Measurements from ENCODE around the gene BDH1.

The BDH1 gene

DNA sequence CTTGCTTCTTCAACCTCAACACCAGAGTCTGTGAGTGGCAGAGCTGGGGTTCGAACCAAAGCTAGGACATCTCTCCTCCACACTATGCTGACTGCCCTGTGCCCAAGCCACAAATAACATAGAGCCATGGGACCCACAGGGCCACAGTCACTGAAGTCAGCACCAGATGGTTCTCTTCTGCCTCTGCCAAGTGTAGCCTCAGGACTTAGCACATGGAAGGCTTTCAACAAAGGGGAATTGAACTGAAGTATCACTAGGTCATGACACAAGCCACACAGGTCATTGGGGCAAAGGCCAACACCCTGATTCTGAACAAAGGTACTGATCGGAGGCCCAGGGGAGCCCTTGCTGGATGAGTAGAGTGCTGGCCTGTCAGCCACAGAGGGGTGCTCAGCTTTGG is 83.6 kb downstream of the BDH1 start:
- DNase-seq (ENCODE audit: low spot score in 2 of 2) = no peak
- no peak for ATAC-seq (ENCODE audit: low read depth)
- H3K27me3 Mint-ChIP-seq = peaks cover 23% of the 10 kb centered on the region
- H3K36me3 Mint-ChIP-seq = peaks cover 1% of the 10 kb centered on the region
- H3K27ac Mint-ChIP-seq = no peak overlapping the region
- H3K4me1 Mint-ChIP-seq = no peaks in the 10 kb centered on the region
- no peak overlapping the region for H3K4me3 Mint-ChIP-seq
- no peaks in the 10 kb centered on the region for H3K9me3 Mint-ChIP-seq

DNA sequence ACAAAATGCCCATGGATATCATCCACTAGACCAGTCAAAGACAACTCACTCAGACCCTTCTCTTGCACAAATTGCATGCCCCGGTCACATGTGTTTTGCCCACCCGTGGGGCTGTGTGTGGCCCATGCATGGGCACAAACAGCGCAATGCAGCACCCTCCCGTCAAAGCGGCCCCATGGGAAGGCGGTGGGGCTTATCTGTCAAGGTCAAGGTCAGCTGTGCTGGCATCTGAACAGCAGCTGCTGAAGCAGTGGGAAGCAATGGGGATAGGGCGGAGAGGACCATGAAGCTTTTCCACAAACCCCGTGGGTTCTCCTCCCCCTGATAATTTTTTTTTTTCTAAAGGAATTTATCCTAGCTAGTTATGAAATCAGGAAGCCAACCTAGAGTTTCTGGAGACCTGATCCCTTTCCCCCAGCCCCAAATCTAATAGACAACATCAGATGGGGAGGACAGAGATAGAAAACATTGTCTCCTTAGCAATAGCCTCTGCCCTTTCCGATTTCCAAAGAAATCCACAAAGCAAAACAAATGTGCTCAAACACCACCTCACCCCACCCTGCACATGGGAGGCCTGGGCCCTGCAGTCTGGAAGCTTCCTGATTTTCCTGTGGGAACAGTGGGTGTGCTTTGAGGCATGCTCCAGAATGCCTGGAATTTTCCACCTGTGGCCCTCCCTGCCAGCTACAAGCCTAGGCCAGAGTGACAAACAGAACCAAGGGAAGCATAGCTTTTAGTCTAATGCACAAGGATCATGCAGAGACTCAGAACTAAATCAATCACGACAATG is 84.4 kb downstream of the BDH1 start:
- H3K27me3 Mint-ChIP-seq = peaks cover 21% of the 10 kb centered on the region
- no peak overlapping the region for H3K27ac Mint-ChIP-seq
- H3K4me3 Mint-ChIP-seq = no peak overlapping the region
- H3K4me1 Mint-ChIP-seq = no peaks in the 10 kb centered on the region
- no peak for DNase-seq (ENCODE audit: low spot score in 2 of 2)
- no peaks in the 10 kb centered on the region for H3K9me3 Mint-ChIP-seq
- H3K36me3 Mint-ChIP-seq = peaks cover 1% of the 10 kb centered on the region
- ATAC-seq (ENCODE audit: low read depth) = no peak

DNA sequence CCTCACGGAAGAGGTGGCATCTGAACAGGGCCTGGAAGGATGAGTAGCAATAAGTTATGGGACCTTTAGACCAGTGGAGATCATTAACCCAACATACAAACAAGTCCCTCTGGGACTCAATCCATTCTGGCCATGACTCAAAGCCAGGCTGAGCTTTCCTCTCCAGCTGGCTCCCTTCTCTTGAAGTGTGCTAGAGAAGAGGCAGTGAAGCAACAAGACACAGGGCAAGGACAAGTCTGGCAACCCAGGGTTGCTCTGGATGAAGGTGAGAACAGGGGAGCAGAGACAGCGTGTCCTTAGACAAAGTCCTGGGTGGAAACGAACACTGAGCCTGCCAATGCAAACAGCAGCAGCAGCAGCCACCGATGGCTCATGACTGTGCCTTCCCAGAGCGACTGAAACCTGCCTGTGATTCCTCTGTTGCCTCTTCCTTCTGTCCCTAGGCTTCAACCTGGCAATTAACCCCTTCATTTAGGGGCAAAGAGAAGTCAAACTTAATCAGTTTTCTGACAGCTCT is 86.8 kb downstream of the BDH1 start:
- DNase-seq (ENCODE audit: low spot score in 2 of 2) (no peak), ATAC-seq (ENCODE audit: low read depth) (no peak)
- H3K4me3 Mint-ChIP-seq = no peak overlapping the region
- H3K27me3 Mint-ChIP-seq = peaks cover 16% of the 10 kb centered on the region
- H3K36me3 Mint-ChIP-seq = no peaks in the 10 kb centered on the region
- no peaks in the 10 kb centered on the region for H3K9me3 Mint-ChIP-seq
- no peaks in the 10 kb centered on the region for H3K4me1 Mint-ChIP-seq
- no peak overlapping the region for H3K27ac Mint-ChIP-seq

DNA sequence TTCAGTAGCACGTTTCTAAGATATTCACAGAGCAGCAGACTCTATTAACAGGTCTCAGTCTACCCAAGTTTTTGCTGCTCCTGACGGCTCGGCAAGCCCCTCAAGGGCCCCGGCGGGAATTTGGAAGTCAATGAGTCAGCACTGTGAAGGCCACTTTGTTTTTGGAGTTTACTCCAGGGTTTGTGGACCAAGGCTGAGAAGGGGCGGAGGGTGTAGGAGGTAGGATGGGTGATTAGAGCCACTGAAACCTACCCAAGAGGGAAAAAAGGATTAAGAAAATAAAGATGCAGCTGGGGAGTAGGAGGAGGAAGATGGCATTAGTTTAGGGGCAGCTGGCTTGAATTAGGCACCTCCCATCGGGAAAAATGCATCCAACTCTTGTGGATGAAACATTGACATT is 87.6 kb downstream of the BDH1 start:
- H3K27me3 Mint-ChIP-seq = peaks cover 16% of the 10 kb centered on the region
- DNase-seq (ENCODE audit: low spot score in 2 of 2) (no peak), ATAC-seq (ENCODE audit: low read depth) (no peak)
- H3K36me3 Mint-ChIP-seq = no peaks in the 10 kb centered on the region
- H3K4me3 Mint-ChIP-seq = no peak overlapping the region
- H3K27ac Mint-ChIP-seq = no peak overlapping the region
- H3K4me1 Mint-ChIP-seq = no peaks in the 10 kb centered on the region
- no peaks in the 10 kb centered on the region for H3K9me3 Mint-ChIP-seq

DNA sequence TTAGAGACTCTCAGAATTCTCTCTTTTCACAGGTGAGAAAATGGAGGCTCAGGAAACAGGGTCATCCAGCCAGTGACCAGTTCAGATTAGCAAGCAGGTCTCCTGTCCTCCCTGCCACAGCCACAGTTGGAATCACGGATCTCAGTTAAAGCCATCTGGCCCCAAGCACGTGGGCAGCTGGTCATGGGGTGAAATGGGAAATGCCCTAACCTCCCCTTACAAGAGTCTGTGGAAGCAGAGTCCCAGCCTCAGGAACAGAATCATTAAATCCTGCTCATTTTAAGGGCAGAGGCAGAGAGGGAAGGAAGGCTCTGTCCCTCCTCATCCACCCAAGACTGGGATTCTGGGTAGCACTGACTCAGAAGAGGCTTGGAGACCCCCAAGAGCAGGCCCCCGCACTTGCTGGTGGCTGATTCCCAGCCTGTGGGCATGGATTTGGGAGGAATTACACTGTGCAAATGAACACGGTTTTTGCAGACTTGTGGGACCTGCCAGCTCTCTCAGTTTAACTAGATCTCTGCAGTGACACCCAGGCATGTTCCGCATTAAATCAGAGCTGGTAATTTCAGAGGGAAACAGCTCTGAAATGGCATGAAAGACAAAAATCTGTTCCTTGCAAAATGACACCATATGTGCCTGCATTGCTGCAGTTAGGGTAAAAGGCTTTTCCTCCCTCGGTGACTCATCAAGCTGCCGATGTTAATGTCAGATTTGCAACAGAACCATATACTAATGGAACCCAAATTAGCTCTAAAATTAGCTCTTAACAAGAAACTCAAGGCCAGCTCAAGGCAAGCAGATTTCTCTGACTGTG is 89.0 kb downstream of the BDH1 start:
- no peak overlapping the region for H3K27ac Mint-ChIP-seq
- peaks cover 12% of the 10 kb centered on the region for H3K27me3 Mint-ChIP-seq
- H3K9me3 Mint-ChIP-seq = no peaks in the 10 kb centered on the region
- no peak overlapping the region for H3K4me3 Mint-ChIP-seq
- no peaks in the 10 kb centered on the region for H3K4me1 Mint-ChIP-seq
- H3K36me3 Mint-ChIP-seq = no peaks in the 10 kb centered on the region
- no peak for DNase-seq (ENCODE audit: low spot score in 2 of 2)
- ATAC-seq (ENCODE audit: low read depth) = no peak

DNA sequence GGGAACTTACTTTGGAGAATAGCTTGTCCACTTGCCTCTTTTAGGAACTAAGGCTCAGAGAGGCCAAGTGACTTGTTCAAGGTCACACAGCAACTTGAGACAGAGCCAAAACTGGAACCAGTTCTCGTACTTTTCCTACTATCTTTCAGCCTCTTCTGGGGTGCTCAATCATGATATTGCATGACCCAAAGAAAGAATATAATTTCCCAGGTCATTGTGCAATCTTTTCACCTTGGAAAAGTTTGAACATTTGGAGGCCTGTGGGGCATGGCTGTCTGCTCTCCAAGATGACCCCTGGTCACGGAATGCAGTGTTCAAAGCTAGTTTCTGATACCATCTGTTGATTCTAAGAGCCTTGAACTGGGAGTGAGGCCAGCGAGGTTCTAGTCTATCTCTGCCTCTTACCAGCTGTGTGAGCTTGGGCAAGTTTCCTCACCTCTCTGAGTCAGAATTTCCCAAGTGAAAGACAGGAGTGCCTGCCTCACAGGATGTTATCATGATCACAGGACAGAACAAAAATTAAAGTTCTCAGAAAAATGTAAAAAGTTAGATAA is 89.7 kb downstream of the BDH1 start:
- Mint-ChIP-seq H3K36me3 (no peaks in the 10 kb centered on the region), H3K4me1 (no peaks in the 10 kb centered on the region), H3K27me3 (peaks cover 12% of the 10 kb centered on the region), H3K9me3 (no peaks in the 10 kb centered on the region), H3K4me3 (no peak overlapping the region), H3K27ac (no peak overlapping the region)
- no peak for DNase-seq (ENCODE audit: low spot score in 2 of 2)
- ATAC-seq (ENCODE audit: low read depth) = no peak

DNA sequence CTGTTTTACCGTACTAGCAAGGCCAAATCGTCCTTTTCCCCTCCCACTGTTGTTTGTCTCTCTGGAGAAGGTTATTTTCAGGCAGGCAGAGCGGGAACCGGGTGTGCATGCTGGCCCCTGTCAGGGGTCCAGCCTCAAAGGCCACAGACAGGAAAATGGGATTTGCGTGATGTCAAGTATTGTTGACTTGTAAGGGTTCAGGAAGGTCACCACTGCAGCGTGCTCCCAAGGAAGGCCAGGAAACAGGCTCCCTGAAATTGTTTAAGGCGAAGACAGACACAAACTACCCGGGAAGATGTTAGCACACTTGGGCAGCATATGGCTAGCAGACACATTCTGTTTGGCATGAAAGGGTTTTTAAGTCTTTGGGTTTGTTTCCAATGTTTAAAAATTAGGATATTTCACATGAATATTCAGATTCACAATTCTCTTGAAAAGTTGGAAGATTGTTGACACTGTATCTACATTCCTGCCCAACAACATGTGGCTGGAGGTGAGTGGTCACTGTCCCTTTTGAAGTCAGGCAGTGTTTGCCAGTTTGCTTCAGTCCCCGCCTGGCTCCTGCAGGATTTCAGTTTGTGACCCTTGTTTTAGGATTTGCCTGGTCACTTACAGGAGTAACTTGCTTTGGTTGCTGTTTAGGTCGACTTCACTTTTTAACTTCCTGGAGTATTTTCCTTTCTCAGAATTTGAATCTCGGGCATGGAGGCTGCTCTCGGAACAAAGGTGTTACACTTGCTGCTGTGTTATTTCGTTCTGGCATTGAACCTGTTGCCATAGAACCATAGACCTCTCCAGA is 90.4 kb downstream of the BDH1 start:
- Mint-ChIP-seq H3K27ac (no peak overlapping the region), H3K4me1 (no peaks in the 10 kb centered on the region), H3K36me3 (no peaks in the 10 kb centered on the region), H3K9me3 (no peaks in the 10 kb centered on the region), H3K27me3 (peaks cover 12% of the 10 kb centered on the region), H3K4me3 (no peak overlapping the region)
- no peak for DNase-seq (ENCODE audit: low spot score in 2 of 2)
- no peak for ATAC-seq (ENCODE audit: low read depth)

DNA sequence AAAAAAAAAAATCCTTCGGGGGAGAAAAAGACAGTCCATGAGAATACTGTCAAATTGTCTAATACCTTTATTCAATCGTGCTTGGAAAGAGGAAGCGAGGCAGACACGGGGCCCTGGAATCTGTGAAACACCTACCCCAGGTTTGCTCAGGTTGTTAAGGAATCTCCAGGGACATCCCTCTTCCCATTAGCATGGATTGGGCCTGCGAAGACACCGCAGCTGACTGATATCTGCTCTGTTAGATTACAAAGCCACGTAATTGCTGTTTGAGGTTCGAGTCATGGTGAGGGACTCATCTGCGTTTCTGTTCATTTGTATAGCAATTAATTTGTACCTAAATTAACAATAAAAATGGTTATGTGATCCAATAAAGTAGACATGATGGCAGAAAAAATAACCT is 91.0 kb downstream of the BDH1 start:
- H3K4me1 Mint-ChIP-seq = no peaks in the 10 kb centered on the region
- peaks cover 14% of the 10 kb centered on the region for H3K27me3 Mint-ChIP-seq
- no peaks in the 10 kb centered on the region for H3K36me3 Mint-ChIP-seq
- DNase-seq (ENCODE audit: low spot score in 2 of 2) (no peak), ATAC-seq (ENCODE audit: low read depth) (no peak)
- H3K9me3 Mint-ChIP-seq = no peaks in the 10 kb centered on the region
- no peak overlapping the region for H3K4me3 Mint-ChIP-seq
- H3K27ac Mint-ChIP-seq = no peak overlapping the region

DNA sequence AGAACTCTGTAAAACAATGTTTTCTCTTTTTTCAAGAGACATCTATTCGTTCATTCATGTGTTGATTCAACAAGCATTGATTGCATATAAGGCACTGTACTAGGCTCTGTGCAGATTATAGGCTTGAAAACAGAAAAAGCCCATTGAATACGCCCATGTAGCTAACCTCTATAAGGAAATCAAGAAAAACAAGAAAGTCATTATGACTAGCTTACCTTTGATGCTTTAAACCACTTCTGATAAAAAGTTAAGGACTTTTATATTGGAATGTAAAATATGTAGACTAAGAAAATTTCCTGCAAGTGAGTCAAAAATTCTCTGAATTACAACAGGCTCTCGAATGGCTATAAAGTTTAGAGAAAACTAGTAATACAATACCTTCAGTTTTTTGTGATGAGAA is 92.5 kb downstream of the BDH1 start:
- H3K9me3 Mint-ChIP-seq = no peaks in the 10 kb centered on the region

DNA sequence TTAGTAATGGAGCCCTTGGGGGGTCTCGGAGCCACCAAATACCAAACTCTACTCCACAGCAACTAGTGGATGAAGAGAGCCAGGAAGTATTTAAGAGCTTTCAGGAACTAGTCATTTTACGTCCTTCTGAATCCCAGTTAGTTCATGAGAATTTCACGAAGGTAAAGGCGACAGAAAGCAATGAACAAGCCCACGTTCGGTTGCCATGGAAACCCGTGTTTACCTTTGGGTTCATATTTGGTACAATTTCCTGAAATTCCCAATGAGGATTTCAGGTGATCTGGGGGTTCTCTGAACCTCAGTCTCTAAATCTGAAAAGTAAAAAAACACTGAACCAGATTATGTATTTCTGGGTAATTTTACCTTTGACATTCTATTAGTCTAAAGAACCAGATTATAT is 93.0 kb downstream of the BDH1 start:
- no peak for ATAC-seq (ENCODE audit: low read depth)
- Mint-ChIP-seq H3K9me3 (no peaks in the 10 kb centered on the region), H3K36me3 (no peaks in the 10 kb centered on the region), H3K27ac (no peak overlapping the region), H3K4me3 (no peak overlapping the region), H3K27me3 (peaks cover 8% of the 10 kb centered on the region), H3K4me1 (peaks cover 2% of the 10 kb centered on the region)
- DNase-seq (ENCODE audit: low spot score in 2 of 2) = no peak

More for the DNA sequence above, 92.5 kb downstream of the BDH1 start:
- DNase-seq (ENCODE audit: low spot score in 2 of 2) (no peak), ATAC-seq (ENCODE audit: low read depth) (no peak)
- H3K27me3 Mint-ChIP-seq = peaks cover 12% of the 10 kb centered on the region
- H3K4me1 Mint-ChIP-seq = peaks cover 2% of the 10 kb centered on the region
- H3K4me3 Mint-ChIP-seq = no peak overlapping the region
- H3K27ac Mint-ChIP-seq = no peak overlapping the region
- H3K36me3 Mint-ChIP-seq = no peaks in the 10 kb centered on the region

DNA sequence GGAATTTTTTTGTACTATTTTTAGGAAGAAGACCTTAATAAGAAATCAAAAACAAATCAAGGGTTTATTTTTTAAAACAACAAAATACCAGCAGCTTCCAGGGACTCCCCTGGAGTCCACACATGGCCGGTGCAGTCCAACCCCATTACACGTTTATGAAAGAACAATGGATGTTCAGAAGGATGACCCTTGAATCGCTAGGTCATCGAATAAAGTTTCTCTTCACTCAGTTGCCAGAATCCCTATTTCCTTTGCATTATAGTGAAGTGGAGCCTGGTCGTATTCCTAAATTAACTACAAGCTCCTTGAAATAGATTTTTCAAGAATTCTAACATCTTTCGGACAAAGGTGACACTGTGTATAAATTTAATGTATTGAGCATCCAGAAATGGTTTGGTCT is 95.1 kb downstream of the BDH1 start:
- ATAC-seq (ENCODE audit: low read depth) = no peak
- Mint-ChIP-seq H3K4me3 (no peak overlapping the region), H3K27me3 (peaks cover 9% of the 10 kb centered on the region), H3K4me1 (peaks cover 10% of the 10 kb centered on the region), H3K36me3 (no peaks in the 10 kb centered on the region), H3K9me3 (no peaks in the 10 kb centered on the region), H3K27ac (no peak overlapping the region)
- DNase-seq (ENCODE audit: low spot score in 2 of 2) = no peak

DNA sequence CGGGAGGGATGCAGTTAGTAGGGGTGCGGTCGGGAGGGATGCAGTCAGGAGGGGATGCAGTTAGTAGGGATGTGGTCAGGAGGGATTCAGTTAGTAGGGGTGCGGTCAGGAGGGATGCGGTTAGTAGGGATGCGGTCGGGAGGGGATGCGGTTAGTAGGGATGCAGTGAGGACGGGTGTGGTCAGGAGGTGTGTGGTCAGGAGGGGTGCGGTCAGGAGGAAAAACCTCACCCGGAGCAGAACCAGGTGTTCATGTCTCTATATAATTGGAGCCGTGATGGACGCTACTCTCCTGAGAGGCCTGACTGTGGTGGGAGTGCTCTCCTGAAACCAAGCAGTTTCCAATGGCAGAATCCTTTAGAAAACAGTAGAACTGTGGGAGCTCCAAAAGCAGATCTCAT is 95.8 kb downstream of the BDH1 start:
- no peaks in the 10 kb centered on the region for H3K36me3 Mint-ChIP-seq
- H3K4me3 Mint-ChIP-seq = no peak overlapping the region
- H3K27ac Mint-ChIP-seq = no peak overlapping the region
- peaks cover 7% of the 10 kb centered on the region for H3K27me3 Mint-ChIP-seq
- ATAC-seq (ENCODE audit: low read depth) (no peak), DNase-seq (ENCODE audit: low spot score in 2 of 2) (no peak)
- no peaks in the 10 kb centered on the region for H3K9me3 Mint-ChIP-seq
- H3K4me1 Mint-ChIP-seq = peaks cover 14% of the 10 kb centered on the region

All from memory B cell (primary cell).